Mesenteric fat pad (tissue), 1 donor: ENCODE data around the gene SGF29. TPM values are rescaled to one million over a fixed set of nuclear protein-coding genes. Genes with fewer than 3 reads are reported as not detected.
A peak's percentile ranks its signal among the peaks of the same experiment; 100 is the strongest.
"Not testable (repeated sequence)": the region's sequence is repeated elsewhere in the genome, so short reads cannot be mapped to it uniquely, and the experiment has no call there.

ENCODE experiments used
- DNase-seq: peaks from one replicate; pipeline ENCODE4 v3.0.0-alpha.2; 2020; ENCODE audit warnings: low spot score
- total RNA-seq: library from RNA; stranded (reverse); fragmentation: NEBNext Ultra II Directional; extraction: Animal tissue kit (Norgen Biotek cat#: 25700); gene quantifications from one replicate; pipeline ENCODE4 v1.2.1, GENCODE V29; 2021
- donor health status: DM: yes; HTN: yes; CAD: no.

The SGF29 gene
- total RNA-seq, 1 donor from 2014 or later, result 16.6 TPM

DNA sequence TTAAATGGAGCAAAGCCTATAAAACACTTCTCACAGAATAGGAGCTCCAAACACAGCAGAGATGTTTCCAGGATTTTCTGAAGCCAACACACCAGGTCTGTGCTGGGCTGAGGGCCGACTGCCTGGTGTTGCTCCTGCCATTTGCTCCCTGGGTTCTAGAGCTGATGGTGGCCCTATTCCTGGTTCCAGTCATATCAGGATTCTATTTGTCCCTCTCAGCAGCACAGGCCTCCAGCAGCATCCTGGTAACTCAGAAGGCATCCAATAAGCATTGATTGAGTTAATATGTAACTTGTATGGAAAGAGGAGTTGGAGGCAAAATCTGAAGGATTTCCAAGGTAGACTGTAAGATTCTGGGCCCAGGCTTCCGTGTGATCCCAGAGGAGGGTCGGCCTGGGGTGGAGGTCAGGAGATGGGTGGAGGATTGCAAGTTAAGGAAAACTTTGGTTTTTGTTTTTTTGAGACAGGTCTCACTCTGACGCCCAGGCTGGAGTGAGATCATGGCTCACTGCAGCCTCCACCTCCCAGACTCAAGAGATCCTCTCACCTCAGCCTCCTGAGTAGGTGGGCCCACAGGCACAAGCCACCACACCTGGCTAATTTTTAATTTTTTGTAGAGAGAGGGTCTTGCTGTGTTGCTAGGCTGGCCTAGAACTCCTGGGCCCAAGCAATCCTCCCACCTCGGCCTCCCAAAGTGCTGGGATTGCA, 20.6 kb upstream of the SGF29 start:
- DNase-seq, result no peak

DNA sequence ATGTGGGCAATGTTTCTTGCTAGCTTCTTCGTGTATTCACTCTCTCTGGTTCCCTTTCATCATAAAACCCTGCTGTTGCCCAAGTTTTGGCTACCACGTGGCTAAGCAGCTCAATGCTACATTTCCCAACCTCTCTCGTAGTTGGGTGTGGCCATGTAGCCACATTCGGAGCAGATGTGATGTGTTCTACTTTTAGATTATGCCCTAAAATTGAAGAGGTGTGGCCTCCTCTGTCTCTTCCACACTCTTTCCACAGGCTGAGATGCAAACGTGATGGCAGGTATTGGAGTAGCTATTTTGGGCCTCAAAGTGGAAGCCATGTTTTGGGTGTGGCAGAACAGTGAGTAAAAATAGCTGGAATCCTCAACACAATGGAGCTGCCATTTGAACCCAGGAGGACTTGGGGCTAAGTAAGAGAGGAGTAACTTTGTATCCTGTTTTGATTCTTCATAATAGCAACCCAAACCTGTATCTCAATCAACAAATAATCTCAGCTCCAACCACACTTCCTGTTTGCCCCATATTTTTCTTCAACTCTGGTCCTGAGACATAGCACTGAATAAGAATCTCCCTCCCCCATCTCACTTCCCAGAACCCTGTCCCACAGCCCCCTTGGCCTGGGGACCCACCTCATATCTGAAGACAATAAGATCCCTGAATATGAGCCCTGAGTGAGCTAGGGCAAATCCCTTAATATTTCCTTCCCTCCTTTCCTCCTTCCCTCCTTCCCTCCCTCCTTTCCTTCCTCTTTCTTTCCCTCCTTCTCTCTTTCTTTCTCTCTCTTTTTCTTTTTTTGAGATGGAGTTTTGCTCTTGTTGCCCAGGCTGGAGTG, 19.0 kb upstream of the SGF29 start:
- no peak for DNase-seq

GRCh38 chr16:28537076-28537475, 16.6 kb upstream of the SGF29 start:
- DNase-seq, result no peak

- DNase-seq, result no peak
These were observed 15.6 kb upstream of the SGF29 start for GRCh38 chr16:28537964-28538732.

GRCh38 chr16:28538733-28539596, 14.8 kb upstream of the SGF29 start, which contains the start of gene NUPR1:
Gene NUPR1 (minus strand): TSS chr16:28538974. CDS start chr16:28538907, 67 bp downstream.
- DNase-seq, result peak; percentile 94

GRCh38 chr16:28540346-28540745, 13.4 kb upstream of the SGF29 start:
- DNase-seq, result no peak

GRCh38 chr16:28542646-28543045, 11.1 kb upstream of the SGF29 start:
- no peak for DNase-seq

GRCh38 chr16:28543072-28543471, 10.6 kb upstream of the SGF29 start:
- no peak for DNase-seq

- DNase-seq, result no peak
These were observed 8.7 kb upstream of the SGF29 start for GRCh38 chr16:28544998-28545397.

DNA sequence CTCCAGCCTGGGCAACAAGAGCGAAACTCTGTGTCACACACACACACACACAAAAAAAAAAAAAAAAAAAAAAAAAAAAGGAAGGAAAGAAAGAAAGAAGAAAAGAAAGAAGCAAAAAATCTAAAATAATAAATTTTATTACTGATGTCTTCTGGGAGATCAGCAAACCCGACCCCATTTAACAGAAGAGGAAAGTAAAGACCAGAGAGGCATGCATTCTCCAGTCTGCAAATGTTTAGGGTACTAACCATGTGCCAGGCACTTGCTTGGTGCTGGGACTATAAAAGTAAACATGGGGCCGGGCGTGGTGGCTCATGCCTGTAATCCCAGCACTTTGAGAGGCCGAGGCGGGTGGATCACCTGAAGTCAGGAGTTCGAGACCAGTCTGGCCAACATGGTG, 7.8 kb upstream of the SGF29 start:
- not testable (repeated sequence) for DNase-seq

DNA sequence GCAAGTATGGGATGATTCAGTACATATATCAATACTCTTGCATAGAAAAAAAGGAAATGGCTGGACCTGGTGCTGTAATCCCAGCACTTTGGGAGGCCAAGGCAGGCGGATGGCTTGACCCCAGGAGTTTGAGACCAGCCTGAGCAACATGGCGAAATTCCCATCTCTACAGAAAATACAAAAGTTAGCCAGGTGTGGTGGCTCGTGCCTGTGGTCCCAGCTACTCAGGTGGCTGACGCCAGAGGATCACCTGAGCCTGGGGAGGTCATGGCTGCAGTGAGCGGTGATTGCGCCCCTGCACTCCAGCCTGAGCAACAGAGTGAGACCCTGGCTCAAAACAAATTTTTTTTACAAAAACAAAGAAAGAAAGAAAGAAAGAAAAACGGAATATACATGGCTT, 7.1 kb upstream of the SGF29 start:
- no peak for DNase-seq

DNA sequence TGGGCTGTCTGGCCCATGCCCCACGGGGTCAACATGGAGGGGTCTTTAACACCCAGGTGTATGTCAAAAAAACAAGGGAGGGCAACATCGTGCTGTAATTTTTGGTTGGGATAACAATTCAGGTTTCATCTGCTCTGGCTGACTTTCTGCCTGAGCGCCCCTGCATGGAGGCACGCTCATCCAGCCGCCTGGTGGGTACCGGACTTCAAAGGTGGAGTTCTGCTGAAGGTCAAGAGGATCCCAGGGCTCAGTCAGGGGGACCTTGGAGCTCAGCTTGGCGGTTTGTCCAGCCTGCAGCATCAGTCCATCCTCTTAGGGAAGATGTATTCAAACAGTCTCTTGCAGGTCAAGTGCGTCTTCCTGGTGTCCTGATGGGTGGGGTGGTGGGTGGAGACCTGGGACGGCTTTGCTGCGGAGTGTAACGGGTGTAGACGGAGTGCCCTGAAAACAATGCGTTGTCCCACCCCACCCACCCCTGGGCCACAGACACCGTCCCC, 5.4 kb upstream of the SGF29 start:
- no peak for DNase-seq

GRCh38 chr16:28549301-28549899, 4.3 kb upstream of the SGF29 start:
- no peak for DNase-seq

- DNase-seq, result no peak
These were observed 1.1 kb downstream of the SGF29 start for GRCh38 chr16:28554634-28555423.

DNA sequence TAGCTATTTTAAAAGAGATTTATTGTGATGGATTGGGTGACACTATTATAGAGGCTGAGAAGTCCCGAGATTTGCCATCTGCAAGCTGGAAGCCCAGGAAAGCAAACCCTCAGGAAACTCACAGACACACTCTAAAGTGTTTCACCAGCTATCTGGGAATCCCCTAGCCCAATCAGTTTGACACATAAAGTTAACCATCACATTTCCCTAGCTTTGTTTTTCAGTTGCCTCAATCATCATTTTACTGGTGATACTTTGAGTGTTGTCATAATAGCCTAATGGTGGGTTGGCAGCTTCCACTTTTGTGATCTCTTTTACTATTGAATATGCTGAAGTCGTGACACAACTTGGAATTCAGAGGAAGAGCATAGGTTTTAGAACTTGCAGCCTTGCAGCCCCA, 1.8 kb downstream of the SGF29 start:
- no peak for DNase-seq

GRCh38 chr16:28556914-28557320, 3.2 kb downstream of the SGF29 start:
- no peak for DNase-seq

DNA sequence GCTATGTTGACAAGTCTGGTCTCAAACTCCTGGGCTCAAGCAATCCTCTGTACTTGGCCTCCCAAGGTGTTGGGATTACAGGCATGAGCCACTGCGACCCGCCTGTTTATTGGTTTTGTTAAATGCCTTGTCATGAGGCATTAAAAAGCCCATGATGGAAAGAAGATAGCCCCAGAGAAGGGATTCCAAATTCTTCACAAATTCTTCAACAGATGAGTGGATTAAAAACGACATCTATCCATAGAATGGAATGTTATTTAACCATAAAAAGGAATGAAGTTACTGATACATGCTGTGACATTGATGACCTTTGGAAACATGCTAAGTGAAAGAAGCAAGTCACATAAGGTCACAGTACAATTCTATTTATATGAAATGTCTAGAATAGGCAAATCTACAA, 4.7 kb downstream of the SGF29 start:
- no peak for DNase-seq

- DNase-seq, result no peak
These were observed 8.0 kb downstream of the SGF29 start for GRCh38 chr16:28561557-28562187.

DNA sequence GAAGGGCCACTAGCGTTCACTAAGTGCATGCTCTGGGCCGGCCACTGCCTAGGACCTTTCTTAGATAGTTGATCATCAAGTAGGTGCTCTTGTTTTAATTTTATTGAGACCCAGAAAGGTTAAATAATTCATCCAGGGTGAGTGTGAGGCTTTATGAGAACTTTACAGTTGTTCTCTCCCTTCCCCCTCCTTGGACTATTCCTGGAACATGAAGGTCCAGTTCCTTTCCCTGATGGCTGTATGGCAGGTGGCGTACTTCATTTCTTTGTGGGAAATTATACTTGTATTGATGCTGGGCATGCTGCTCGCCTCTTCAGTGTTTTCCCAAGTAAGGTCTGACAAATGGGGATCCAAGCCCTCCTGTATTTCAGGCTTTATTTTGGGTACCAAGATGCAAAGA, 8.5 kb downstream of the SGF29 start:
- DNase-seq, result no peak
